ENCODE data around the gene BIVM. TPM values are rescaled to one million over a fixed set of nuclear protein-coding genes. Genes with fewer than 3 reads are reported as not detected.

The BIVM gene
- total RNA-seq, 2 experiments from 2014 or later: 17.3 to 18.4 TPM

DNA sequence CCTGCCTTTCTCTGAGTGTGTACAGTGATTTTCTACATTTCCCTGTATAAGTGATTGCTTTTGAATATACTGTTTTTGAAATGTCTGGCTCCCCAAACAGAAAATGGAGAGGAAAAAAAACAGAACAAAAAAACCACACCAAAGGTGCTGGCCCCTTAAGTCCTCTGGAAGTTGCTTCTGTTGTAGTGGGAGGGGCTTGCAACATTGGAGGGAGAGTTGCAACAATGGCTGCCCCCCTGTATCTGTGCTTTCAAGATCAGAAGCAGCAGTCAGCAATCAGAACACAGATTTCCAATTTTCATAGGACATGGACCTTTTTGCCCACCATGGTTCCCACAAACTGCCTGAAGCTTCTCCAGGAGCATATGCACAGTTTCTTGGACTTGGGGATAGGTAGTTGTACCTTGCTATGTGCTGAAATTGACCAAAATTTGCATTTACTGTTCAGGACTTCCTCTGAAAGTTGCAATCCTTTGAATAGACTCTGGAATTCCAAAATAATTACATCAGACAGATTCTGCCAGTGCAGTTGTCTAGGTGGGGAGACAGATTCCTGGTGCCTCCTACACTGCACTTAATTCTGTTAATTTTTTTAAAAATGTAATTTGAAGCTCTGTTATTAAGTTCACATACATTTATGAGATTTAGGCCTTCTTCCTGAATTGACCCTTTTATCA is 13.8 kb downstream of the BIVM start:
- Mint-ChIP-seq H3K9me3 (peaks cover 4% of the 10 kb centered on the region), H3K27ac (no peak overlapping the region), H3K36me3 (ENCODE audit: low read depth) (peaks cover 32% of the 10 kb centered on the region), H3K27me3 (no peaks in the 10 kb centered on the region), H3K4me3 (no peak overlapping the region), H3K4me1 (ENCODE audit: low read depth) (peaks cover 26% of the 10 kb centered on the region)
- ChIA-PET CTCF (interaction anchor here (1.7 kb wide), 1 partner anchor 13 kb away, joined by 9 read pairs; no protein-coding TSS in a partner anchor), POLR2A (no interaction called here)
- DNase-seq (no peak), ATAC-seq (no peak)
- TF ChIP-seq, protein P1, sequence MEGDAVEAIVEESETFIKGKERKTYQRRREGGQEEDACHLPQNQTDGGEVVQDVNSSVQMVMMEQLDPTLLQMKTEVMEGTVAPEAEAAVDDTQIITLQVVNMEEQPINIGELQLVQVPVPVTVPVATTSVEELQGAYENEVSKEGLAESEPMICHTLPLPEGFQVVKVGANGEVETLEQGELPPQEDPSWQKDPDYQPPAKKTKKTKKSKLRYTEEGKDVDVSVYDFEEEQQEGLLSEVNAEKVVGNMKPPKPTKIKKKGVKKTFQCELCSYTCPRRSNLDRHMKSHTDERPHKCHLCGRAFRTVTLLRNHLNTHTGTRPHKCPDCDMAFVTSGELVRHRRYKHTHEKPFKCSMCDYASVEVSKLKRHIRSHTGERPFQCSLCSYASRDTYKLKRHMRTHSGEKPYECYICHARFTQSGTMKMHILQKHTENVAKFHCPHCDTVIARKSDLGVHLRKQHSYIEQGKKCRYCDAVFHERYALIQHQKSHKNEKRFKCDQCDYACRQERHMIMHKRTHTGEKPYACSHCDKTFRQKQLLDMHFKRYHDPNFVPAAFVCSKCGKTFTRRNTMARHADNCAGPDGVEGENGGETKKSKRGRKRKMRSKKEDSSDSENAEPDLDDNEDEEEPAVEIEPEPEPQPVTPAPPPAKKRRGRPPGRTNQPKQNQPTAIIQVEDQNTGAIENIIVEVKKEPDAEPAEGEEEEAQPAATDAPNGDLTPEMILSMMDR (IDR thresholded peaks at IDR 0.05): no peak
- intact Hi-C loops (cut with micrococcal nuclease): no loop called here

DNA sequence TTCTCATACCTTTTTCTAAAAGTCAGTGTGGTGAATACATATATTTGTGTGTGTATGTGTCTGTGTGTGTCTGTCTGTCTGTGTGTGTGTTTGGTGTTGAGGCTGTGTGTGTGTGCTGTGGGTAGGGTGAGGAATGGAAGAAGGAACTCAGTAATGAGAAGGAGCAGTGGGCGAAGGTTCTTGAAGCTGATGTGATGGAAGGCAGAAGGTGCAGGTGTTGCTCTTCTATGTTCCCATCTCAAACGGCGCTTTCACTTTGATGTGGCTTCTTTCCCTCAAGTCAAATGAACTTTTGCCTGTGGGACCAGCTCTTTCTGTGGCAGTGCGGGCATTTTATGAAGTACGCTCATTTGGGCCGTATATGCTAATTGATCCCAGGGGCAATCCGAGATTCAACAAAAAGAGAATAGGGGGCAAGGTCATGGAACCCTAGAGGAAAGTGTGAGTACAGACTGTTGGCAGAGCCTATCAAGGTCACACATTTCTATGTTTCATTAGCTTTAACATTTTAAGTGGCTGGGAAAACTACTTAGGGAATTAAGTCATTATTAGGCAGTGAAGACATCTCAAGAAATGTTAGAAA is 15.2 kb downstream of the BIVM start:
- Mint-ChIP-seq H3K4me1 (ENCODE audit: low read depth) (peaks cover 24% of the 10 kb centered on the region), H3K9me3 (peaks cover 4% of the 10 kb centered on the region), H3K27me3 (no peaks in the 10 kb centered on the region), H3K4me3 (no peak overlapping the region), H3K27ac (peak overlapping the region; percentile 2), H3K36me3 (ENCODE audit: low read depth) (peaks cover 33% of the 10 kb centered on the region)
- no peak for DNase-seq
- POLR2A ChIA-PET: no interaction called here
- no peak for ATAC-seq
- intact Hi-C loops (cut with micrococcal nuclease): no loop called here
- TF ChIP-seq, protein P1 (IDR thresholded peaks at IDR 0.05): no peak
- CTCF ChIA-PET: interaction anchor here (1.7 kb wide), 1 partner anchor 14 kb away, joined by 9 read pairs; no protein-coding TSS in a partner anchor

DNA sequence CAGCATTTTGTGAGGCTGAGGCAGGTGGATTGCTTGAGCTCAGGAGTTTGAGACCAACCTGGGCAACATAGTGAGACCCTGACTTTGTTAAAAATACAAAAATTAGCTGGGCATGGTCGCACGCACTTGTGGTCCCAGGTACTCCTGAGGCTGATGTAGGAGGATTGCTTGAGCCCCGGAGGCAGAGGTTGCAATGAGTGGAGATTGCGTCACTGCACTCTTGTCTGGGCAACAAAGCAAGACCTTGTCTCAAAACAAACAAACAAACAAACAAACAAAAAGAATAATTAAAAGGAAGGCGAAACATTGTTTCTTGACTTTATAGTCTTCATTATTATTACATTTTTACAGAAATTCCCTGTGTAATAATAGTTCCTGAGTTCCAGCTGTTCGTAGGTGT is 15.9 kb downstream of the BIVM start:
- no peak overlapping the region for H3K4me3 Mint-ChIP-seq
- H3K4me1 Mint-ChIP-seq (ENCODE audit: low read depth): peaks cover 24% of the 10 kb centered on the region
- intact Hi-C loops (cut with micrococcal nuclease): no loop called here
- H3K36me3 Mint-ChIP-seq (ENCODE audit: low read depth): peaks cover 34% of the 10 kb centered on the region
- TF ChIP-seq, protein P1 (IDR thresholded peaks at IDR 0.05): no peak
- no peaks in the 10 kb centered on the region for H3K27me3 Mint-ChIP-seq
- ChIA-PET POLR2A (no interaction called here), CTCF (no interaction called here)
- no peak overlapping the region for H3K27ac Mint-ChIP-seq
- H3K9me3 Mint-ChIP-seq: peaks cover 4% of the 10 kb centered on the region
- DNase-seq (no peak), ATAC-seq (no peak)

DNA sequence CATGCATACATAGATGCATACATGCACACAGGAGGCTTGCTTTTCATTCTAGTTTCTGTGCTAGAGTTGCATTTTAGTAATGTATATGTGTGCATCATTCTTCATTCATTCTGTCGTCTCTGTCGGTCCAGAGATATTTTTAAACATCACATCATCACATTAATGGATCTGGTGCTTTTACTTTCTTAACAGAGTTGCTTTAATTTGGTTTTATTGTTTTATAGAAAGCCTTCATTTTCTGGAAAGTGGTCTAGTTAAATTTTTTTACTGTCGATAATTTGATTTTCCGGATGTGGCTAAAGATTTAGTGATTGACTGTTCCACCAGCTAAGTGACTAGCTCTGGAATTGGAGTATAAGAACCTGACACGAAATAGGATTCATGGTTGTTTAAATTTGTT is 16.9 kb downstream of the BIVM start:
- Mint-ChIP-seq H3K36me3 (ENCODE audit: low read depth) (peaks cover 33% of the 10 kb centered on the region), H3K9me3 (peaks cover 4% of the 10 kb centered on the region), H3K27me3 (no peaks in the 10 kb centered on the region), H3K27ac (no peak overlapping the region), H3K4me3 (no peak overlapping the region), H3K4me1 (ENCODE audit: low read depth) (peaks cover 24% of the 10 kb centered on the region)
- TF ChIP-seq, protein P1 (IDR thresholded peaks at IDR 0.05): no peak
- ATAC-seq: no peak
- no peak for DNase-seq
- ChIA-PET CTCF (no interaction called here), POLR2A (interaction anchor here (0.6 kb wide), 1 partner anchor 243 kb away, joined by 5 read pairs; no protein-coding TSS in a partner anchor)
- intact Hi-C loops (cut with micrococcal nuclease): no loop called here

DNA sequence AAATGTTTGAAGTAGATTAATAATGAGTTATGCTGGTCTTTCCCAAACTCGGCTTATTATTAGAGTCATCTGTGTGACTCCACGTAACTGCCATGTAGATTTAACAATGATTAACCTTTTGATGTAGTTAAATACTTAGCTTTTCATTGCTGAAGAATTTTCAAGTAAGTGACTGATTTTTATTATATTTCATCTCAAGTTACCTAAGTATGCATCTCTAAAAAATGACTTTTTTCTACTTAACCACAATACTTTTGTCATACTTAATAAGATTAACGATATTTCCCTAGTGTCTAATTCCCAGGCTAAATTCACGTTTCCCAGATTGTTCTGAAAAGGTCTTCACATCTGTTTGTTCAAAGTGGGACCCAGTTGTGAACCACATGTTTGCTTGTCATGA is 17.8 kb downstream of the BIVM start:
- no peak overlapping the region for H3K27ac Mint-ChIP-seq
- ChIA-PET CTCF (no interaction called here), POLR2A (no interaction called here)
- no peaks in the 10 kb centered on the region for H3K27me3 Mint-ChIP-seq
- H3K4me3 Mint-ChIP-seq: no peak overlapping the region
- peaks cover 24% of the 10 kb centered on the region for H3K4me1 Mint-ChIP-seq (ENCODE audit: low read depth)
- DNase-seq (no peak), ATAC-seq (no peak)
- intact Hi-C loops (cut with micrococcal nuclease): no loop called here
- H3K9me3 Mint-ChIP-seq: peaks cover 4% of the 10 kb centered on the region
- peaks cover 28% of the 10 kb centered on the region for H3K36me3 Mint-ChIP-seq (ENCODE audit: low read depth)
- TF ChIP-seq, protein P1 (IDR thresholded peaks at IDR 0.05): no peak

Data from activated CD8-positive, alpha-beta T cell treated with anti-CD3 and anti-CD28 coated beads for 36 hours (primary cell).